T-helper 2 cell treated with Interferon-gamma antibody and Interleukin-4, amounts not matched to agents 5 μg/mL and 100 μg/mL, for 36 hours (primary cell): ENCODE results near the gene STARD13.

Experiments used
- DNase-seq: peaks from one replicate; pipeline ENCODE4 v3.0.0; 2021; ENCODE audit warnings: low spot score
- H3K27ac Mint-ChIP-seq: one replicate; pipeline ENCODE4 v1.8.0; 2021; ENCODE audit warnings: mild to moderate bottlenecking, mixed read lengths
- H3K27me3 Mint-ChIP-seq: one replicate; pipeline ENCODE4 v1.8.0; 2021; ENCODE audit warnings: low read depth, mixed read lengths
- H3K36me3 Mint-ChIP-seq: one replicate; pipeline ENCODE4 v1.8.0; 2021; ENCODE audit warnings: low read depth, mixed read lengths
- H3K4me1 Mint-ChIP-seq: one replicate; pipeline ENCODE4 v1.8.0; 2021; ENCODE audit warnings: low read depth, mixed read lengths
- H3K4me3 Mint-ChIP-seq: one replicate; pipeline ENCODE4 v1.8.0; 2022; ENCODE audit warnings: mild to moderate bottlenecking, moderate library complexity, mixed read lengths
- H3K9me3 Mint-ChIP-seq: one replicate; pipeline ENCODE4 v1.8.0; 2021; ENCODE audit warnings: mixed read lengths

Gene STARD13

DNA sequence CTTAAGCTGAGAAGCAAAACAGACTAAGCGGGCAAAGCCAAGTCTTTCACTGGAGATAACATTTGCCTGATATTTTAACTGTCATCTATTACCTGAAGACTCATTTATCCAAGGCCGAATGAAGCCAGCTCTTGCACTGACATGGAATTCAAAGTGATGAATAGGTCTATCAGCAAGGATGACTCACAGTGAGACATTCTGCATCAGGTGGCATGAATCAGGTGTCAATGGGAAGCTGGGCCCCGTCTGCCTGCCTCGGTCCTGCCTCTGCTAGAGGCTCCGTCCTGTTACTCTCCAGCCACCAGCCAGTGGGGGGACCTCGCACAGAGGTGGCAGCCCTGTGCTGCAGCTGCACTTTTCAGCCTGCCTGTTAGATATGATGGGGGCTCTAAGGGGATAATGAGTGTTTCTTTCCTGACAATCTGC lies 23.5 kb downstream of the STARD13 start:
- no peak for DNase-seq
- Mint-ChIP-seq H3K4me3 (no peak overlapping the region), H3K27ac (no peak overlapping the region), H3K4me1 (no peaks in the 10 kb centered on the region), H3K9me3 (no peaks in the 10 kb centered on the region), H3K36me3 (no peaks in the 10 kb centered on the region), H3K27me3 (no peaks in the 10 kb centered on the region)

DNA sequence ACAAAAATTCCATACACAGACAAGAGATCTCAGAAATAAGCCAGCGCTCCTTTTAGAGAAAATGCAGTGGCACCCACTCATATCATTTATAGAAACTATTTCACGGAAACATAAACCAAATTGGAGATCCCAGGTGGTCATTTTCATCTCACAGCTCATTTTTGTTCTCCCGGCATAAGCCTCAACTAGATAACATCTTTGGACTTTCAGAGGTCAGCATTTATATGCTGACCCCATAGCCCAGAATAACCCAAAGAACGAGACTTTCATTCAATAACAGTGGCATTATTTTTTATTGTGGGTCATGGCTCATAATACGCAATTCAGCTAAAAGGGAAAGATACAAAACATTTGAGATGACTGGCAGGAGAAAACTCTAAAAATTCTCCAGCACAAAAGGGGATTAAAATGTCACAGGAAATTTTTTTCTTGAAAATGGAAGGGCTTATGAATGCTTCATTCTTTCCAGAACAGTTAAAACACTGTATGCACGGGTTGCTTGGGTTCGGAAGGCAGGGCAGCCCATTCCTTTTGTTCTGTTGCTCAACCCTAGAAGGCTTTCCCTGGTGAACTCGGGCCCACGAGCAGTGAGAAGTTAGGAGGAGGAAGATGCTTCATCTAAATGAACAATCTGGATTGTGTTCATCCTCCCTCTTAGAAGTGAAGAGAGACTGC lies 24.0 kb downstream of the STARD13 start:
- Mint-ChIP-seq H3K4me3 (no peak overlapping the region), H3K27ac (no peak overlapping the region)

DNA sequence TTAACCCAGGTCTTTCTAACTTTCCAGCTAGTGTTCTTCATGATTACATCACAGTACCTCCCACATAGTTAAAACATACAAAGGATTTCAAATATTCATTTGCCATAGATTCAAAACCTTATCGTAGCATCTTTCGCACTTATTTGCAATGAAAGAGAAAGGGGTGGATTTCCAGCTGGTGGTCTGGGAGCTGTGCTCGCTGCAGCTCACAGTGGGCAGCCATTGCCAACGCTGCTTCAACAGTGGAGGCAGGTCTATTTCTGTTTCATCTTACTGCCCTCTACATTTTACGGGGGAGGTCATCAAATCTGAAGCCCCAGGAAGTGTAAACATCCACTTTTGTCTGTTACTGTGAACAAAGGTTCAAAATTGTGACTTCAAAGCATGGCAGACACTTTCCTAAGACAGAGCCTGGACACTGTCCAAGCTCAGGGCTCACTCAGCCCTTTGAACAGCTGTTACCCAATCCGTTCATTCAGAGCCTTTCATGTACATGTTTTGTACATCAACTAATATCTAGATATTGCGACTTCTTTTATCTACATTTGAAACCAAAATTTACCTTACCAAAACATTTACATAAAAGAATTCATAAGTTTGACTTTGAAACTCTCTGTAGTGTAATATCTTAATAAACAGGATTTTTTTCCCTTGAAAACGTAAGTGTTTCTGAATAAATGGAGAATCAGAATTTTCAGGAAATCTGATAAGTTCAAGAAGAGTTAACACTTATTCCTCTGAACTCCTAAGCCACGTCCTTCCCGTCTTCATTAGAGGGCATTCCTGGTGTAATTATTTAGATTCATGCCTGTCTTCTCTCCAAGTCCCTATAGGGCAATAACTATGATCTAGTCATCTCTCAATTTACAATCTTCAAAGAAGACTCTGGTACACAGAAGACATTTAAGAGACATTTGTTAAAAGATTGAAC lies 25.1 kb downstream of the STARD13 start:
- Mint-ChIP-seq H3K27me3 (no peaks in the 10 kb centered on the region), H3K27ac (no peak overlapping the region), H3K4me3 (no peak overlapping the region), H3K36me3 (no peaks in the 10 kb centered on the region), H3K4me1 (no peaks in the 10 kb centered on the region), H3K9me3 (no peaks in the 10 kb centered on the region)
- no peak for DNase-seq

More for the DNA sequence above, 24.0 kb downstream of the STARD13 start:
- Mint-ChIP-seq H3K27me3 (no peaks in the 10 kb centered on the region), H3K4me1 (no peaks in the 10 kb centered on the region), H3K9me3 (no peaks in the 10 kb centered on the region), H3K36me3 (no peaks in the 10 kb centered on the region)
- no peak for DNase-seq

DNA sequence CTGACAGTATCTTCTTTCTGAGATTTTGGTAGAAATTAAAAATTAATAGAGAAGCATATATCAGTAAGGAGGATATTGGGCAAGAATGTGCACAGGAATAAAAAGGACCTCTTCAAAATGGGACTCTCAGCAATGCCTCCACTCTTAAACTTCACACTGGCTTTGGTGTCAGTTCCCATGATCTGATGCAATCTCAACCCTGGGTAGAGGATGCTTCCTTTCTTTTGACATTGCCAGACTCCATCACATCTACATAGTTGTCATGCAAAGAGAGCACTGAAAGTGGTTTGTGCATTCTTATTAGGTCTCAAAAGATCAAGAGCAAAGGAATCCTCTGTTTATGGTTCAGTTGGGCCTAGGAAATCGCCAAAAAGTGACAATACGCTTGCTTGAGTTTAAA lies 26.3 kb downstream of the STARD13 start:
- H3K36me3 Mint-ChIP-seq: no peaks in the 10 kb centered on the region
- H3K9me3 Mint-ChIP-seq: no peaks in the 10 kb centered on the region
- no peaks in the 10 kb centered on the region for H3K27me3 Mint-ChIP-seq
- DNase-seq: no peak
- H3K4me3 Mint-ChIP-seq: no peak overlapping the region
- no peak overlapping the region for H3K27ac Mint-ChIP-seq
- no peaks in the 10 kb centered on the region for H3K4me1 Mint-ChIP-seq

DNA sequence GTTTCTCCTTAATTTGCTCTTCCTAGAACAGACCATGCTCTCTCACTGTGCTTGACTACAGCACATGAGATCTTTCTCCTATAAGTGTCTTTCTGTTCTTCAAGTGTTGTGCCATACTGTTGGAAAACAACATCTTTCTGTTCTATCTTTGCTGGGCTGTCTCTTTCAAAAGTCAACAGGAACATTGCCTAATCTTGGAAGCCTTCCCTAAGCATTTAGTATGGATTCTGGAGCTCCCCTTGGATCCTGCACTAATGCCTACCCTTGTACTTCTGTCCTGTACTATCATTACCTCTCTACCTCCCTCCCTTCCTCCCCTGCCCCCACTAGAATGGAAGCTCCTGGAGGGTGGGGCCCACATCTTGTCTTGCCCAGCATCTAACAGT lies 26.8 kb downstream of the STARD13 start:
- Mint-ChIP-seq H3K27ac (no peak overlapping the region), H3K27me3 (no peaks in the 10 kb centered on the region), H3K36me3 (no peaks in the 10 kb centered on the region), H3K4me1 (no peaks in the 10 kb centered on the region), H3K9me3 (no peaks in the 10 kb centered on the region), H3K4me3 (no peak overlapping the region)
- no peak for DNase-seq

DNA sequence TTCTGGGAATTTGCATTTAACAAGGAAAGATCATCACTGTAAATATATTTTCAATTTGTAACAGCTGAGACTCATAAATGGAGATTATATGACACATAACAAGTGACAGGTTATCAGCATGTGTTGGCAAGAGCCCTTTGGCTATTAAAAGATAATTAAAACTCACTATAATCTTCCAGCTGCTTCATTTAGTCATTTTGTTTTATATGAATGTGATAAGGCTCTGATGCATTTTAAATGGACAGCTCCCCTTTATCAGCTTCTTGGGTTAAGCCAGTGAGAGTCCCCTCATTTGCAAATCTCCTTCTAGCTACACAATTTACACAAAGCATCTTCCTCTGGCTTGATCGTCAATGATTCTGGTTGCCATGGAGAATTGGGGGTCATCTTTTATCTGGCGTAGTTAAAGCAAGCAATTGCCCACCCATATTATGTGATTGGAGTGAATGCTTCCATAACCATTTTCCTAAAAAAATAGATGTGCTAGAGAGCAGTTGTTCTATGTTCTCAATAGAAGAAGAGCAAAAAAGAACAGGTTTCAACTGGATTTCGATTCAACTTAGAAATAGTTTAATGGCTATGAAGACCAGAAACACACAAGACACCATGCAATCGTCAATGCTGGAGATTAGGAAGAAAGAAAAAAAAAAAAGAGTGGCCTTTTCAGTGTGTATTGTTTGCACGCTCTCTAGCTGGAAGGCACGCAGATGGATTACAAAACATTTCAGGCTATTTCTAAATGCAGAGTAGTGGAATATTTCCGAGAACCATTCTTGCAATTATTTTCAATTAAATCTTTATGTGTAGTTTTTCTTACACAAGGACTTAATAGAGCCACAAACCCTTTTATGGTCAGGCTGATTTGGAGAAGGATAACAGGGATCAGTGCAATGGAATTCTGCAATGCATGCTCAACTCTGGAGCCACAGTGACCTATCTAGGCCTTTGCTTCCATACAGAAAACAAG lies 27.4 kb downstream of the STARD13 start:
- DNase-seq: no peak
- Mint-ChIP-seq H3K36me3 (no peaks in the 10 kb centered on the region), H3K9me3 (no peaks in the 10 kb centered on the region), H3K27ac (no peak overlapping the region), H3K4me3 (no peak overlapping the region), H3K27me3 (no peaks in the 10 kb centered on the region), H3K4me1 (no peaks in the 10 kb centered on the region)

DNA sequence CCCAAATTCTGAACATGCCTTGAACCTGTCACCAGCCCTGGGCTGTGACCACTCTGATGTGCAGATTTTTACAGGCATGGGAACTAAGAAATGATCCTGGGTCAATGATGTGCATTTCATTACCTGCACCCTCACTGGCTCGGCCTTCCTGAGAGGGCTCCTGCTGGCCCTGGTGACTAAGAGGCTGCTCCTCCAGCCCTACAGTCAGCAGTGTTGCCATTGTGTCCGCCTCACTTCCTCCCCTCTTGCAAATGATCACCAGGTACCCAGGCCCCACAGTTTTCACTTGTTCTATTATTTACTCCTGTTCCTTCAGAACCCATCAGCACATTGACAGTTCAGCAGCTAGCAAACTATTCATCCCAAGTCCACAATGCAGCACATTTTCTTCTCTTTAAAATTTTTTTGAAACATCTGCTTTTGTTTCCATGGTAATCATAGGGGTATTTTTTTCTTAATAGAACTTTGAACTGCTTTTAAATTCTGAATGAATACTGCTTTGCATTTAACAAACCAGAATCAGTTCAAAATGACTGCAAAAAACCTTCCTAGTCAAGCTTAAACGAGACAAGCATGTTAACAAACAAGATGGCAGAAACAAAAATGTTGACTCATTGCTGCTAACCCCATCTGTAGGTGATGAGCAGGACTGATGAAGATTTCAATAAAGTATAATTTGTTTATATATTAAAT lies 29.3 kb downstream of the STARD13 start:
- Mint-ChIP-seq H3K9me3 (no peaks in the 10 kb centered on the region), H3K4me1 (no peaks in the 10 kb centered on the region), H3K4me3 (no peak overlapping the region), H3K27ac (no peak overlapping the region), H3K27me3 (no peaks in the 10 kb centered on the region), H3K36me3 (no peaks in the 10 kb centered on the region)
- DNase-seq: no peak

DNA sequence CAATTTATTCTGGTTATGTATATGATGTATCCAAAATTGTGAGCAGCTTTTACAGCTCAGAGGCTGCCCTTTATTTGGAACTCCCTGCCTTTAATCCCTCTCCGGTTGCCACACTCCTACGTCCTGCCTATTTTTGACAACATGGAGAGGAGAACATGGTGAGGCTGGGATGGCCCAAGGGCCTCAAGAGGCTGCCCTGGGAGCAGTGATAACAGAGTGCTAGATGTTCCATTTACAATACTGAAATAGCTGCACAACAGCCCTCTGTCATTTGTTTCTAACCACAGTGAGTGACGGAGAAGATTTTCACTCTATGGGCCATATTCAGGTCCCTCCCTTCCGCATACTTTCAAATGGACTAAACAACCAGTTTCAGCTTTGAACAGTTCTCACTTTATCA lies 33.4 kb downstream of the STARD13 start:
- H3K36me3 Mint-ChIP-seq: no peaks in the 10 kb centered on the region
- no peaks in the 10 kb centered on the region for H3K27me3 Mint-ChIP-seq
- no peaks in the 10 kb centered on the region for H3K9me3 Mint-ChIP-seq
- H3K4me1 Mint-ChIP-seq: no peaks in the 10 kb centered on the region
- no peak overlapping the region for H3K27ac Mint-ChIP-seq
- DNase-seq: no peak
- H3K4me3 Mint-ChIP-seq: no peak overlapping the region

DNA sequence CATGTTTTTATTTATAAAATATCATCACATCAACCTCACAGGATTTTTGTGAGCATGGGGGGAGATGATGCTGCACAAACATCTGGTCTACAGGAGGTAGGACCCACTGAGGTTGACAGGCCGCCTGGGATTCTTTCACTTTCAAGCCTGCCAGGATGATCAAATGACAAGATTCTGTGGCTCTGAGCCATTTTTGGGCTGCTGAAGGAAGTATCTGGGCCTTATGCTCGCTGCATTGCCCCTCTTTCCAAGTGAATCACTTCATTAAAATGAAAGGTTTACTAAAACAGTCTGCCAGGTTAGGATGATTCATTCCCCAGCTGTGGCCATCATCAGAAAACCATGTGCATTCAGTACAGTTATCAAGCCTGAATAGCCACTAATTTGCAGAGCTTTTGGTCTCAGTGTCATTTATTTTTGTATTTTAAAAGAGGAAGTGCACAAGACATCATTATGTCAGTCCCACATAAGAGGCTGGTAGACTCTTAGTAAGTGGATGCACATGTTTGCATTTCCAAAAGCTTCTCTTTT lies 34.4 kb downstream of the STARD13 start:
- no peak overlapping the region for H3K27ac Mint-ChIP-seq
- no peaks in the 10 kb centered on the region for H3K36me3 Mint-ChIP-seq
- no peaks in the 10 kb centered on the region for H3K4me1 Mint-ChIP-seq
- H3K27me3 Mint-ChIP-seq: no peaks in the 10 kb centered on the region
- H3K4me3 Mint-ChIP-seq: no peak overlapping the region
- no peak for DNase-seq
- no peaks in the 10 kb centered on the region for H3K9me3 Mint-ChIP-seq

DNA sequence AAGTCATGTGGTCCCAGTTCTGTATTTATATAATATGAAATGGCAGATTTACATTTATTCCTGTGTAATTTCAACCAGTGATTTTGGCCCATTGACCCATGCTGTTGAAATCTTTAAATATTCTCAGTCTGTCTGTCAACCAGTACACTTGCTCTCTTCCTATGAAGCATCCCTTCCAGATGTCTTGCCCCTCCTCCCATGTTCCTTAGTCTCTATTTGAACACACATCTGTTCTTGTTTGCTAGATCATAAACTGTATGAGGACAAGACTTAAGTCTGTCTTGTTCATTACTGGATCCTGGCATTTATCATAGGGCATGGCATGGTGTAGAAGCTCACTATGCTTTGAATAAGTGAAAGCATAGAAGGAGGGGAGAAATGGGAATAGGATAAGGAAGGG lies 34.9 kb downstream of the STARD13 start:
- Mint-ChIP-seq H3K4me1 (no peaks in the 10 kb centered on the region), H3K9me3 (no peaks in the 10 kb centered on the region), H3K27me3 (no peaks in the 10 kb centered on the region), H3K4me3 (no peak overlapping the region), H3K27ac (no peak overlapping the region), H3K36me3 (no peaks in the 10 kb centered on the region)
- DNase-seq: no peak

DNA sequence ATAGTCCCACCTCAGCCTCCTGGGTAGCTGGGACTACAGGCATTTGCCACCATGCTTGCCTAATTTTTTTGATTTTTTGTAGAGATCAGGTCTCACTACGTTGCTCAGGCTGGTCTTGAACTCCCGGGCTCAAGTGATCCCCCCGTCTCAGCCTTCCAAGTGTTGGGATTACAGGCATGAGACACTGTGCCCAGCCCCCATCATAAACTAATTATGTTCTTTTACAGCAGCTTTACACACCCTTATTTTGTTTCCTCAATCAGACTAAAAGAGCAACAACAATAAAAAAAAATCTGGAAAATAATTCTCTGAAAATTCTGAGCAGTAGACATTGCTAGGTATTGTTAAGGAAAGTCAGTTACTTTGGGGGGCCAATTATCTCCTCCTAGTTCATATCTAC lies 35.7 kb downstream of the STARD13 start:
- no peak for DNase-seq
- Mint-ChIP-seq H3K27me3 (no peaks in the 10 kb centered on the region), H3K4me3 (no peak overlapping the region), H3K27ac (no peak overlapping the region), H3K36me3 (no peaks in the 10 kb centered on the region), H3K9me3 (no peaks in the 10 kb centered on the region), H3K4me1 (no peaks in the 10 kb centered on the region)

DNA sequence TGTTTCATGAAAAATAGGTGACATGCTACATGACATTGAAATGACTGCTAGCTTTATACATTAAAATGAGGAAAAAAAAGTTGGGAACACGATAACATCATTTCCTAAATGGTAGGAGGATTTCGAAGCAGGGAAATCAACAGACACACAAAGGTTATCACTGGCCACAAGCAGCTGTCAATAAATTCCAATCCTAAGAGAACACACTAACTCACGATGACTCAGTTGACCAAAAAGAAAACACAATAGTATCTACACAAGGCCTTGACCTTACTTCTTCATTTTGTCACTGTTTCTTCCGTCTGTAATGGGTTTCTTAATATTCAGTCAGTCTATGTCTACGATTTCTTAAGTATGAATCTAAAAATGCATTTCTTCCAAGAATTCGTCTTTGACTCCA lies 36.5 kb downstream of the STARD13 start:
- no peak overlapping the region for H3K4me3 Mint-ChIP-seq
- H3K9me3 Mint-ChIP-seq: no peaks in the 10 kb centered on the region
- no peaks in the 10 kb centered on the region for H3K36me3 Mint-ChIP-seq
- no peaks in the 10 kb centered on the region for H3K4me1 Mint-ChIP-seq
- DNase-seq: no peak
- H3K27me3 Mint-ChIP-seq: peaks cover 3% of the 10 kb centered on the region
- no peak overlapping the region for H3K27ac Mint-ChIP-seq

DNA sequence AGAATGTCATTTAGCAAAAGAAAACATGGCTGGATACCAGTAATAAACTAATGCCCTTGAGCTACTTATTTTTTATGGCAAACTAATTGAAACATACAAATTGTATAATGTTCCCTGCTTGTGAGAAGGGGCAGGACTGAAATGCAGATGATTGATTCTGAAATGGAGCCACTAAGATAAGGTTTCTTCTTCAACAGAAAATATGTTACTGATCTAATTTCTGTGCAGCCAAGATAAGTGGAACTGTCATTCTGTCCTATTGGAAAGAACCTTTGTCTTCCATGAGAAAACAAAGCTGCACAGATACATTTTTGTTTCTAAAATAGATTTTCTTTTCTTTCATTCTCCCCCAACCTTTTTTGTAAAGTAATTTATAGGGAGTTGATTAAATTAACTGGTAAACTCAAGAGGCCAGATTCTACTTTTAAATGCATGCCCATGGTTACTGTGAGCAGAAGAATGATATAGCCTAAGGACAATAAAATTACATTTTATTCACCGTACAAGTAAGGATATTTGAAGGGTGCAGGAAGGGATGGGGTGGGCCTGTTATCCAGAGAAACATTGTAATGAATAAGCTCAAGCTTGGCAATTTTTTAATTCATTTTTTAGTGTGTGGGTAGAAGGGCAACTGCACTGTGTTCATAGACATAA lies 39.9 kb downstream of the STARD13 start:
- Mint-ChIP-seq H3K27me3 (peaks cover 3% of the 10 kb centered on the region), H3K9me3 (no peaks in the 10 kb centered on the region), H3K4me1 (no peaks in the 10 kb centered on the region), H3K4me3 (no peak overlapping the region), H3K27ac (no peak overlapping the region), H3K36me3 (no peaks in the 10 kb centered on the region)
- DNase-seq: no peak
